MM.1S (cell line): ENCODE results near the gene IPO11.

Experiments
- CTCF ChIP-seq: fragments of 300-600 bp; sonication (generic); IDR thresholded peaks from 2 replicates; pipeline ENCODE4 v1.5.1; 2016; ENCODE audit warnings: antibody characterized with exemption, low read length, mixed read lengths
- EZH2 ChIP-seq: fragments of 300-600 bp; sonication (generic); optimal IDR thresholded peaks from 2 replicates; pipeline ENCODE3; 2017; ENCODE audit warnings: low read depth, mild to moderate bottlenecking, antibody characterized with exemption, low read length, mixed read lengths
- EZH2phosphoT487 ChIP-seq: fragments of 300-600 bp; sonication (generic); IDR thresholded peaks from 2 replicates; pipeline ENCODE4 v1.6.1; 2018; ENCODE audit warnings: antibody characterized with exemption, low read length

GRCh38 chr5:62373382-62373781 lies 39.2 kb upstream of the IPO11 start:
- TF ChIP-seq CTCF (no peak), EZH2 (no peak), EZH2phosphoT487 (no peak)
